B cell (primary cell): ENCODE measurements around the gene RBM4B.

Experiments
- EZH2 ChIP-seq: IDR thresholded peaks from 2 replicates; pipeline ENCODE4 v1.6.1; 2012; ENCODE audit warnings: borderline replicate concordance, low read depth, mild to moderate bottlenecking, moderate library complexity, low read length; ENCODE audit not compliant: insufficient read depth, poor library complexity, severe bottlenecking
- TF ChIP-seq, protein P1 (sequence below): fragments of 200-600 bp; IDR thresholded peaks from one replicate; pipeline ENCODE4 v1.8.0; 2022; ENCODE audit warnings: antibody characterized with exemption, mild to moderate bottlenecking

DNA sequence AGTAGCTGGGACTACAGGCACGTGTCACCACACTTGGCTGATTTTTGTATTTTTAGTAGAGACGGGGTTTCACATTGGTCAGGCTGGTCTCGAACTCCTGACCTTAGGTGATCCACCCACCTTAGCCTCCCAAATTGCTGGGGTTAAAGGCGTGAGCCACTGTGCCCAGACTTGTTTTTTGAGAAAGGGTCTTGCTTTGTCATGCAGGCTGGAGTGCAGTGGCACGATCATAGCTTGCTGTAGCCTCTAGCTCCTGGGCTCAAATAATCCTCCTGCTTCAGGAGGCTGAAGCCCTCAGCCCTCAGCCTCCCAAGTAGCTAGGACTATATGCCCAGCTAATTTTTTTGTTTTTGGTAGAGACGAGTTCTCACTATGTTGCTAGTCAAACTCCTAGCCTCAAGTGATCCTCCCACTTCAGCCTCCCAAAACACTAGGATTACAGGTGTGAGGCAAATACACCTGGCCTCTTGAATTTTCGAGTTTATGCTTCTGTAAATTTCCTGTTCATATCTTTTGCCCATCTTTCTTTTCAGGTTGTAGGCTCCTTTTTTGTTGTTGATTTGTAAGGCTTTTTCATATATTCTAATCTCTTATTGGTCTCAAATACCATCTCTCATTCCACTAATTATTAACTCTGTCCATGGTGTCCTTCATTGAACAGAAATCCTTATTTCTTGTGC is 3.4 kb upstream of the RBM4B start:
- TF ChIP-seq, protein P1, sequence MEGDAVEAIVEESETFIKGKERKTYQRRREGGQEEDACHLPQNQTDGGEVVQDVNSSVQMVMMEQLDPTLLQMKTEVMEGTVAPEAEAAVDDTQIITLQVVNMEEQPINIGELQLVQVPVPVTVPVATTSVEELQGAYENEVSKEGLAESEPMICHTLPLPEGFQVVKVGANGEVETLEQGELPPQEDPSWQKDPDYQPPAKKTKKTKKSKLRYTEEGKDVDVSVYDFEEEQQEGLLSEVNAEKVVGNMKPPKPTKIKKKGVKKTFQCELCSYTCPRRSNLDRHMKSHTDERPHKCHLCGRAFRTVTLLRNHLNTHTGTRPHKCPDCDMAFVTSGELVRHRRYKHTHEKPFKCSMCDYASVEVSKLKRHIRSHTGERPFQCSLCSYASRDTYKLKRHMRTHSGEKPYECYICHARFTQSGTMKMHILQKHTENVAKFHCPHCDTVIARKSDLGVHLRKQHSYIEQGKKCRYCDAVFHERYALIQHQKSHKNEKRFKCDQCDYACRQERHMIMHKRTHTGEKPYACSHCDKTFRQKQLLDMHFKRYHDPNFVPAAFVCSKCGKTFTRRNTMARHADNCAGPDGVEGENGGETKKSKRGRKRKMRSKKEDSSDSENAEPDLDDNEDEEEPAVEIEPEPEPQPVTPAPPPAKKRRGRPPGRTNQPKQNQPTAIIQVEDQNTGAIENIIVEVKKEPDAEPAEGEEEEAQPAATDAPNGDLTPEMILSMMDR: no peak
- no peak for TF ChIP-seq EZH2
